Body of pancreas (tissue), 4 donors: ENCODE measurements around the gene SLC16A9.

Source experiments
- POLR2A ChIP-seq, 3 donors: fragments of 450-650 bp; IDR thresholded peaks; one replicate each; pipeline ENCODE4 v1.6.1; 2016; ENCODE audit warnings: antibody characterized with exemption in 3 of 3, mild to moderate bottlenecking in 2 of 3
- TF ChIP-seq, protein P1 (sequence below), 7 experiments: fragments of 450-650 bp in 4 of 7; fragments of 200-600 bp in 3 of 7; sonication (generic) in 3 of 7; IDR thresholded peaks; one replicate each; pipeline ENCODE4 v1.5.1; 2016 to 2019; ENCODE audit warnings: antibody characterized with exemption in 7 of 7

DNA sequence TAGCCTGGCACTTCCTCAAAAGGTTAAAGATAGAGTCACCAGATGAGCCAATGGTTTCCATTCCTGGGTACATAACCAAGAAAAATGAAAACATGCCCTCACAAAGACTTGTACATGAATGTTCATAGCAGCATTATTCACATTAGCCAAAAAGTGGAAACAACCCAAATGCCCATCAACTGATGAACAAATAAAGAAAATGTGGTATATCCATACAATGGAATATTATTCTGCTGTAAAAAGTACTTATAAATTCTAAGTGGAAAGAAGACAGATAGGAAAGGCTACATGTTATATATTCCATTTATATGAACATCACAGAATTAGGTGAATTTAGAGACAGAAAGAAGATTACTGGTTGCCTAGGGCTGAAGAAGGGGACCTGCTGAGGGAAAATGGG is 10.7 kb upstream of the SLC16A9 start:
- TF ChIP-seq, protein P1, sequence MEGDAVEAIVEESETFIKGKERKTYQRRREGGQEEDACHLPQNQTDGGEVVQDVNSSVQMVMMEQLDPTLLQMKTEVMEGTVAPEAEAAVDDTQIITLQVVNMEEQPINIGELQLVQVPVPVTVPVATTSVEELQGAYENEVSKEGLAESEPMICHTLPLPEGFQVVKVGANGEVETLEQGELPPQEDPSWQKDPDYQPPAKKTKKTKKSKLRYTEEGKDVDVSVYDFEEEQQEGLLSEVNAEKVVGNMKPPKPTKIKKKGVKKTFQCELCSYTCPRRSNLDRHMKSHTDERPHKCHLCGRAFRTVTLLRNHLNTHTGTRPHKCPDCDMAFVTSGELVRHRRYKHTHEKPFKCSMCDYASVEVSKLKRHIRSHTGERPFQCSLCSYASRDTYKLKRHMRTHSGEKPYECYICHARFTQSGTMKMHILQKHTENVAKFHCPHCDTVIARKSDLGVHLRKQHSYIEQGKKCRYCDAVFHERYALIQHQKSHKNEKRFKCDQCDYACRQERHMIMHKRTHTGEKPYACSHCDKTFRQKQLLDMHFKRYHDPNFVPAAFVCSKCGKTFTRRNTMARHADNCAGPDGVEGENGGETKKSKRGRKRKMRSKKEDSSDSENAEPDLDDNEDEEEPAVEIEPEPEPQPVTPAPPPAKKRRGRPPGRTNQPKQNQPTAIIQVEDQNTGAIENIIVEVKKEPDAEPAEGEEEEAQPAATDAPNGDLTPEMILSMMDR (IDR thresholded peaks at IDR 0.05): no peak
- TF ChIP-seq POLR2A (IDR thresholded peaks at IDR 0.05): no peak
